ENCODE results near the gene NELL2.
"Not testable (repeated sequence)": the region's sequence is repeated elsewhere in the genome, so short reads cannot be mapped to it uniquely, and the experiment has no call there.

The NELL2 gene

GRCh38 chr12:44847403-44847802 is 28.7 kb downstream of the NELL2 start:
- DNase-seq = no peak

DNA sequence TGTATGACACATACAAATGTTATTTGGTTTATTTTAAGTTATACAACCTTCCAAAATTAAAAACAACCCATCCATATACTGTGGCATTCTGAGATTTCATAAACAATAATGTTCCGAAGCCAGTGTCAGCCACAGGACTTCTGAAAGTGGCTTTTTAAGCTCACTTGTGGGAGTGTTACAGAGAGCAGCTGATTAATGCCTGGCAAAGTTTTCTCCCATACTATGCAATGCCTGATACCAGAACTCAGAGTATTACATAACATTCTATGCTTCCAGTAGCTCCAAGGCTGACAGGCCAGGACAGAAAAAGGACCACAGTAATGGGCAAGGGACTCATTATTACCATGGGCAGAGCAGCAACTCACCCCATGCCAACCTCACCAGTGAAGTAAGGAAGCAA is 29.3 kb downstream of the NELL2 start:
- no peak for DNase-seq

- no peak for DNase-seq
These were observed 33.4 kb downstream of the NELL2 start for GRCh38 chr12:44842669-44843068.

DNA sequence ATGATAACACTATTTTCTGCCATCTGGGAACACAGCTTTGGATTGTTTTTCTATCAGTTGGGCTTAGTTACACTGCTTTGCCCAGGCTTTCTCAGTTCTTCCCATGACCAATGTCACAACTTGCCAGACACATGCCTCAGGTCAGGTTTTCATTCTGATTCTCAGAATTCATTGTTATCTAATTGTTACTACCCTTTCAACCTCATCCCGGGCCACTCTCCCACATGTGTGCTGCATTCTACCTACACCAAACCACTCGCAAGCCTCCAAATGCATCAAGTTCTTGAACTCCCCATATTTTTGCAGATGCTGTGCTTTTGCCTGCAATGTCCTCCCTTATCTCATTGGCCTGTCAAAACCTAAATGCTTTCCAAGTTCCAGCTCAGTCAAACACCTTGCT is 36.3 kb downstream of the NELL2 start:
- no peak for DNase-seq

- DNase-seq = peak; percentile 17
These were observed 38.9 kb downstream of the NELL2 start for GRCh38 chr12:44837114-44837755.

DNA sequence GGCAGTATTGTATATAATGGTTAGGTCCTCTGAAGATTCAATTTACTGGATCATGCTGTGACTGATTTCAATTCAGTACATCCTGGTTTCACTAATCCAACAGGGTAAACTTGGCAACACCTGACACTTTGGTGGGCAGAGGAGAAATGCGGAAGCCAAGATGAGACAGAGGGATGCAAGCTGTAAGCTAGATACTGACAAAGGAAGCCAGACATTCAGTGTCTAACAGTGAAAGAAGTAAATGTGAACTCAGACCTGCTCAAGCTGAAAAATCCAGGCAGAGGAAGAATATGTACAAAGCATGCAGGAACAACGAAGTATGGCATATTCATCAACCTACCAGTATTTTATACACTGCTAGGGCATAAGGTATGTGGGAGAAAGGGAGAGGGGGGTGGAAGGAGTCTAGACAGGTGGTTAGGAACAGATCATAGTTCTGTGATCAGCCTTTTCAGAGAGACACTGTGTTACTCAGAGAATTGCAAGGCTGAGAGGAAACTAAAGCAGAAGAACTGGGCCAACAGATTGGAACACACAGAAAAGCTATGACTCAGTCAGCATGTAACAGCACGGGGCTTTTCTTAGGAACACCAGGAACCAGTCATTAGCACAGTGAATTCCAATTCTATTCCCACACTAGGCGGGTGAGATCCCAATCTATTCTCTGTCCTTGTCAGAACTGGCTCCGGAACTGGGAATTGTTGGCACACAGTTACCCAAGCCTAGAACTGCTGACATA is 40.3 kb downstream of the NELL2 start:
- no peak for DNase-seq

DNA sequence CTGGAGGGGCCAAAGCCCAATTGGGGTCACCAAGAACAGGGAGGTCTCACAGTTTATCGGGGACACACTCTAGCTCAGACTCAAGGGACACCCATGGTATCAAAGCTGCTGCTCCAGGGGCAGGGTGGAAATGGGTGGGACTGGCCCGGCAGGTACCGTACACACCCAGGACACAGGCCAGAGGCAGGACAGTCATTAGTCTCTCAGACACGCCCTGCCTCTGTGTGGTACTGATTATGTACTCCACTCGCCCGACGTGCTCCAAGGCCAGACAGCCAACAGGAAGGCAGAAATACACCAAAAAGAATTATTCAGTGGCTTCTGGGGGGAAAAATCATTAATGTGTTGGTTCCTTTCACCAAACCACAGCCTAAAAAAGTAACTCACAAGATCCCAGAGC is 41.1 kb downstream of the NELL2 start:
- not testable (repeated sequence) for DNase-seq

DNA sequence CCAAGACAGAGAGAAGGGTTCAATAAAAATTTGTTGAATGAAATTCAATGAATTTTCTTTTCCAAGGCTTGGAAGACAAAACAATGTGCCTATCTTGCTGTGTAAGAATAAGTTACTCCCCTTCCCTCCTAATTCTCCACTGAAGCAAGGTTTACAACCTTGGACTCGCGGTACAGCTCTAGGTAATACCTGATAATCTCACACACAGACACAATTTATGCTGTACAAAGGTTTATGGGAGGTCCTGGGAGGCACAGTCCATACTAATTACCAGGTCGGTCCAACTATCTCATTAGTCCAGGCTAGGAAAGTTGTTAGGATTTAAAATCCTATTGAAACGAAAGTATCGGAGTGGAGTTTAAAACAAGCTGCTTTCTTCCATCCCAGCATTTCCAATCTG is 42.6 kb downstream of the NELL2 start:
- DNase-seq = no peak

- no peak for DNase-seq
These were observed 45.5 kb downstream of the NELL2 start for GRCh38 chr12:44830566-44831055.

GRCh38 chr12:44829045-44829444 is 47.1 kb downstream of the NELL2 start:
- no peak for DNase-seq

GRCh38 chr12:44827832-44828438 is 48.2 kb downstream of the NELL2 start:
- DNase-seq = no peak

GRCh38 chr12:44821702-44822101 is 54.4 kb downstream of the NELL2 start:
- DNase-seq = not testable (repeated sequence)

GRCh38 chr12:44819884-44820283 is 56.2 kb downstream of the NELL2 start:
- no peak for DNase-seq

DNA sequence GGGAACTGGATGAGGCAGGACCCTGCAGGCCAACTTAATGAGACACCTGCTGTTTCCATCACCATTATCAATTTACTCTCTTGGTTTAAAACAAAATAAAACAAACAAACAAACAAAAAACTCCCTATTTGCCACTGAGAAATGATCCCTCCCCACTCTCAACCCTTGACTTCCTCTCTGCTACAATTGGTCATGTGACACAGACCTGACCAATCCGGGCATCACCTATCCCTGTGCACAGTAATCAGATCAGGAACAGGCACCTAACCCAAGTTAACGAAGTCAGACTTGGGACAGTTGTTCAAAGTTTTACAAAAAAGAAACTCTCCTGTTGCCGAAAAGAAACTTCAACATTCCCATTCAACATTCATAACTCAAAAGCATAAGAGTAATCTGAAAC is 58.4 kb downstream of the NELL2 start:
- DNase-seq = no peak

GRCh38 chr12:44816446-44817017 is 59.6 kb downstream of the NELL2 start:
- DNase-seq = no peak

- no peak for DNase-seq
These were observed 64.1 kb downstream of the NELL2 start for GRCh38 chr12:44812062-44812461.

GRCh38 chr12:44804068-44804467 is 72.0 kb downstream of the NELL2 start:
- no peak for DNase-seq

- DNase-seq = no peak
These were observed 80.1 kb downstream of the NELL2 start for GRCh38 chr12:44795970-44796369.

- no peak for DNase-seq
These were observed 87.4 kb downstream of the NELL2 start for GRCh38 chr12:44788731-44789130.

GRCh38 chr12:44780221-44780790 is 95.8 kb downstream of the NELL2 start:
- no peak for DNase-seq

DNA sequence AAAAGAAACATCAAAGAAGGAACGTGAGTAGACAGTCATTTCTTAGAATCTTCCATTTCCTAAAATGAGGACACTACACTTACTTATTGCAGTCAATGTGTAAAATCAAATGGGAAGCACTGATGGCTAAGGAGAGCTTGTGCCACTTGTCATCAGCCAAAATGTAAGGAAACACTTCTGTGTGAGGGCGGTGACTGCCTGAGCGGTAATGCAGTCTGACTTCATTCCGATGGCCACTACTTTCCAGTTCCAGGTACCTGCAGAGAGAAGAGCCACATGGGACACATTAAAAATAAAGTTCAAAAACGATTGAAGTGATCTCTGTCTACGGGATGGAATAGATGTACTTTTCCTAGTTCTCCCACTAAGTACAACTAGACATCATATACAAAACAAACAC is 96.3 kb downstream of the NELL2 start:
- no peak for DNase-seq

DNA sequence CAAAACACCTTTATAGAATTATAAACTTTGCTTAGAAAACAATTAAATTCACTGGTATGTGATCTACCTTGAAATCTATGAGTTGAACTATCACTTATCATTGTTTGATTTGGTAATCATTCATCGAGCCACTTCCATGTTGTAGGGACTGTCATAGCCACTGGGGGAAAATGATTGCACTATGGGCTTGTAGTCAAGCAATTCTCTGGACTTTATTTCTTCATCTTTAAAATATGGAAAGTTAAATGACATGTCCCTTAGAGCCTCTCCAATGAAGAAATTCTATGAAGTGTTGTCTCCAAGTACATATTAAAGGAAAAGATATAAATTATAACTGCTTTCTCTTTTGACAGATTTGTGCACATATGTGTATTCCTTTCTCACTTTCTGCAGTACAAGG is 97.3 kb downstream of the NELL2 start:
- DNase-seq = no peak

GRCh38 chr12:44777044-44777443 is 99.1 kb downstream of the NELL2 start:
- no peak for DNase-seq
